ENCODE data around the gene RBFOX2. TPM values are rescaled to one million over a fixed set of nuclear protein-coding genes. Genes with fewer than 3 reads are reported as not detected.

Gene RBFOX2
- polyA plus RNA-seq, 1 of the 3 experiments (the other 2 are of a cell fraction): 115 TPM

DNA sequence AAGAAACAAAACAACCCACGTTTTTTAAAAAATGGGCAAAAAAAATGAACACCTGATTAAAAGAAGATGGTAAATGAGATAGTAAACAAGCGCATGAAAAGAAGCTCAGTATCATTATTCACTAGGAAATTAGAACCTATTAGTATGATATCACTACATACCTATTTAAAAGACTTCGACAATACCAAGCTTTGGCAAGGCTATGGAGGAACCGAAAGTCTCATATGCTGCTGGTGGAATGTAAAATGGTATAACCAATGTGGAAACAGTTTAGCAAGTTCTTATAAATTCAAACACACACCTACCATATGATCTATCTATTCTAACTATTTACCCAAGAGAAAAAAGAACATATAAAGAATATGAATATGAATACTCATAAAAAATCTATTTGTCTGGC, 167.2 kb downstream of the RBFOX2 start:
- ChIA-PET CTCF (interaction anchor here (1.4 to 2.1 kb wide), 2 partner anchors 18 to 205 kb away, joined by 3 to 7 read pairs; no protein-coding TSS in a partner anchor), POLR2A (no interaction called here)
- Histone ChIP-seq H3K9ac (no peak overlapping the region), H3F3A (replicated peaks; ENCODE audit: insufficient read depth) (no peaks in the 10 kb centered on the region), H3K9me3 (no peaks in the 10 kb centered on the region), H3K9me2 (no peaks in the 10 kb centered on the region), H2AFZ (ENCODE audit: low read depth) (no peak overlapping the region), H3K4me1 (ENCODE audit: control insufficient read depth in 1 of 2, insufficient read depth in 2 of 2, low read depth in 1 of 2, low read length in 1 of 2) (peaks cover 8 to 24% of the 10 kb centered on the region in 2 experiments; a peak in 3 of 4 replicates), H3K27me3 (ENCODE audit: insufficient read depth) (no peaks in the 10 kb centered on the region), H3K4me2 (no peak overlapping the region), H3K36me3 (replicated peaks in 1 of 2; ENCODE audit: control insufficient read depth in 1 of 2, insufficient read depth in 2 of 2, low read length in 1 of 2) (no peaks in the 10 kb centered on the region), H3K27ac (ENCODE audit: low read depth in 2 of 2, low read length in 1 of 2) (no peak overlapping the region), H3K4me3 (ENCODE audit: low read depth in 2 of 2, low read length in 1 of 2) (no peak overlapping the region), H4K20me1 (ENCODE audit: insufficient read depth) (peaks cover 96% of the 10 kb centered on the region), H3K79me2 (ENCODE audit: insufficient read depth) (peaks cover 88% of the 10 kb centered on the region)
- DNase-seq: no peak
- no peak for TF ChIP-seq GATA2 (CRISPR knock-in tag; IDR thresholded peaks at IDR 0.05)
- 96% methylated on average over 4 of the region's 4 CpGs for WGBS (ENCODE audit: low lambda C conversion rate)

- H4K20me1 ChIP-seq (ENCODE audit: insufficient read depth): peaks cover 97% of the 10 kb centered on the region
- H3K4me2 ChIP-seq: no peak overlapping the region
- H3K27me3 ChIP-seq (ENCODE audit: insufficient read depth): no peaks in the 10 kb centered on the region
- no peak overlapping the region for H2AFZ ChIP-seq (ENCODE audit: low read depth)
- H3K36me3 ChIP-seq (replicated peaks in 1 of 2; ENCODE audit: control insufficient read depth in 1 of 2, insufficient read depth in 2 of 2, low read length in 1 of 2): no peaks in the 10 kb centered on the region
- 94% methylated on average over 3 of the region's 3 CpGs for WGBS (ENCODE audit: low lambda C conversion rate)
- H3K4me3 ChIP-seq (ENCODE audit: low read depth in 2 of 2, low read length in 1 of 2): no peak overlapping the region
- DNase-seq: no peak
- ChIA-PET POLR2A (no interaction called here), CTCF (interaction anchor here (0.6 to 2.1 kb wide), 3 partner anchors 18 to 1260 kb away, joined by 3 to 7 read pairs (median 3); no protein-coding TSS in a partner anchor)
- TF ChIP-seq FOXM1 (IDR thresholded peaks at IDR 0.05; ENCODE audit: low read depth): no peak
- no peak for TF ChIP-seq MXI1 (IDR thresholded peaks at IDR 0.05; ENCODE audit: low read depth, low read length)
- TF ChIP-seq USF2 (IDR thresholded peaks at IDR 0.05; ENCODE audit: borderline replicate concordance, low read depth, low read length): no peak
- no peak for TF ChIP-seq FOXJ3 (CRISPR knock-in tag; IDR thresholded peaks at IDR 0.05)
- no peak for TF ChIP-seq TEAD4 (IDR thresholded peaks at IDR 0.05; ENCODE audit: borderline replicate concordance, insufficient read depth)
- TF ChIP-seq RCOR1 (IDR thresholded peaks at IDR 0.05; ENCODE audit: low read length): no peak
- TF ChIP-seq GATA2 (CRISPR knock-in tag; IDR thresholded peaks at IDR 0.05): no peak
- no peak for TF ChIP-seq JUND (IDR thresholded peaks at IDR 0.05)
- peaks cover 90% of the 10 kb centered on the region for H3K79me2 ChIP-seq (ENCODE audit: insufficient read depth)
- peaks cover 8 to 23% of the 10 kb centered on the region in 2 experiments; a peak in 3 of 4 replicates for H3K4me1 ChIP-seq (ENCODE audit: control insufficient read depth in 1 of 2, insufficient read depth in 2 of 2, low read depth in 1 of 2, low read length in 1 of 2)
- H3K9me2 ChIP-seq: no peaks in the 10 kb centered on the region
- H3K9me3 ChIP-seq: no peaks in the 10 kb centered on the region
- no peak overlapping the region for H3K27ac ChIP-seq (ENCODE audit: low read depth in 2 of 2, low read length in 1 of 2)
- H3K9ac ChIP-seq: no peak overlapping the region
- H3F3A ChIP-seq (replicated peaks; ENCODE audit: insufficient read depth): no peaks in the 10 kb centered on the region
These were observed 167.8 kb downstream of the RBFOX2 start for GRCh38 chr22:35860837-35861236.

GRCh38 chr22:35860087-35860733, 168.4 kb downstream of the RBFOX2 start:
- POLR2A ChIA-PET: no interaction called here
- peaks cover 97% of the 10 kb centered on the region for H4K20me1 ChIP-seq (ENCODE audit: insufficient read depth)
- no peaks in the 10 kb centered on the region for H3K9me2 ChIP-seq
- H3K27ac ChIP-seq (ENCODE audit: low read depth in 2 of 2, low read length in 1 of 2): no peak overlapping the region
- no peak overlapping the region for H3K9ac ChIP-seq
- H3K4me1 ChIP-seq (ENCODE audit: control insufficient read depth in 1 of 2, insufficient read depth in 2 of 2, low read depth in 1 of 2, low read length in 1 of 2): peaks cover 8 to 21% of the 10 kb centered on the region in 2 experiments; a peak in 3 of 4 replicates
- 93% methylated on average over 2 of the region's 4 CpGs for WGBS (ENCODE audit: low lambda C conversion rate)
- H3K27me3 ChIP-seq (ENCODE audit: insufficient read depth): no peaks in the 10 kb centered on the region
- no peaks in the 10 kb centered on the region for H3F3A ChIP-seq (replicated peaks; ENCODE audit: insufficient read depth)
- H3K4me3 ChIP-seq (ENCODE audit: low read depth in 2 of 2, low read length in 1 of 2): no peak overlapping the region
- H3K36me3 ChIP-seq (replicated peaks in 1 of 2; ENCODE audit: control insufficient read depth in 1 of 2, insufficient read depth in 2 of 2, low read length in 1 of 2): no peaks in the 10 kb centered on the region
- H2AFZ ChIP-seq (ENCODE audit: low read depth): no peak overlapping the region
- CTCF ChIA-PET: interaction anchor here (0.6 to 2.1 kb wide), 2 partner anchors 206 to 1261 kb away, joined by 3 to 7 read pairs; no protein-coding TSS in a partner anchor
- H3K9me3 ChIP-seq: no peaks in the 10 kb centered on the region
- no peak overlapping the region for H3K4me2 ChIP-seq
- peaks cover 90% of the 10 kb centered on the region for H3K79me2 ChIP-seq (ENCODE audit: insufficient read depth)
- no peak for DNase-seq
- no peak for TF ChIP-seq ELF1 (IDR thresholded peaks at IDR 0.05)
- no peak for TF ChIP-seq MEF2A (IDR thresholded peaks at IDR 0.05; ENCODE audit: borderline replicate concordance, low read depth)
- TF ChIP-seq, protein P1, sequence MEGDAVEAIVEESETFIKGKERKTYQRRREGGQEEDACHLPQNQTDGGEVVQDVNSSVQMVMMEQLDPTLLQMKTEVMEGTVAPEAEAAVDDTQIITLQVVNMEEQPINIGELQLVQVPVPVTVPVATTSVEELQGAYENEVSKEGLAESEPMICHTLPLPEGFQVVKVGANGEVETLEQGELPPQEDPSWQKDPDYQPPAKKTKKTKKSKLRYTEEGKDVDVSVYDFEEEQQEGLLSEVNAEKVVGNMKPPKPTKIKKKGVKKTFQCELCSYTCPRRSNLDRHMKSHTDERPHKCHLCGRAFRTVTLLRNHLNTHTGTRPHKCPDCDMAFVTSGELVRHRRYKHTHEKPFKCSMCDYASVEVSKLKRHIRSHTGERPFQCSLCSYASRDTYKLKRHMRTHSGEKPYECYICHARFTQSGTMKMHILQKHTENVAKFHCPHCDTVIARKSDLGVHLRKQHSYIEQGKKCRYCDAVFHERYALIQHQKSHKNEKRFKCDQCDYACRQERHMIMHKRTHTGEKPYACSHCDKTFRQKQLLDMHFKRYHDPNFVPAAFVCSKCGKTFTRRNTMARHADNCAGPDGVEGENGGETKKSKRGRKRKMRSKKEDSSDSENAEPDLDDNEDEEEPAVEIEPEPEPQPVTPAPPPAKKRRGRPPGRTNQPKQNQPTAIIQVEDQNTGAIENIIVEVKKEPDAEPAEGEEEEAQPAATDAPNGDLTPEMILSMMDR (IDR thresholded peaks at IDR 0.05): no peak
